ENCODE measurements around the gene RAB40C. TPM values are rescaled to one million over a fixed set of nuclear protein-coding genes. Genes with fewer than 3 reads are reported as not detected.

Gene RAB40C
- polyA plus RNA-seq, 1 donor (not counting 4 experiments of a cell fraction or from before 2014, with no cell fraction given) = 4.0 TPM

DNA sequence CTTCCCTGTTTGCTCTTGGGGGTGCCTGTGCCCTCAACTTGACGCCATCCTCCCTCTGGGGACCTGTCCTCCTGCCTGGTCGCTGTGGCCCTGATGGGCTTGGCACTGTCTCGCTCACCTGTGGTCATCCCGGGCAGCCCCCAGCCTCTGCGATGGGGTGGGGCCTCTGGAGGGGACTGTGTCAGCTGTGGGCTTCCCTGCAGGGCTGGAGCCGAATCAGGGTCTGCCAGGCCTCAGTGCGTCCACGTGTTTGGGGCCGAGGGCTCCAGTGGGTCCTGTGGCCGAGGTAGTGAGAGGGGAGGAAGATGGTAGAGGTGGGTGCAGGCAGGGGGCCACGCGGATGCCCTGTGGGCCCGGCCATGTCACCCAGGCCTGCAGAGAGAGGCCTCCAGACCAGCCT lies 12.1 kb upstream of the RAB40C start:
- H4K20me1 ChIP-seq (ENCODE audit: control insufficient read depth, extremely low read depth, insufficient read depth, low read length) = no peaks in the 10 kb centered on the region
- TF ChIP-seq CTCF (optimal IDR thresholded peaks at IDR 0.05 in 1 of 3, IDR thresholded peaks at IDR 0.05 in 1 of 3, conservative IDR thresholded peaks at IDR 0.05 in 1 of 3; ENCODE audit: extremely low read depth in 1 of 3, insufficient read depth in 2 of 3, low read length in 3 of 3) (no peak), EZH2 (IDR thresholded peaks at IDR 0.05; ENCODE audit: low read length) (no peak)

DNA sequence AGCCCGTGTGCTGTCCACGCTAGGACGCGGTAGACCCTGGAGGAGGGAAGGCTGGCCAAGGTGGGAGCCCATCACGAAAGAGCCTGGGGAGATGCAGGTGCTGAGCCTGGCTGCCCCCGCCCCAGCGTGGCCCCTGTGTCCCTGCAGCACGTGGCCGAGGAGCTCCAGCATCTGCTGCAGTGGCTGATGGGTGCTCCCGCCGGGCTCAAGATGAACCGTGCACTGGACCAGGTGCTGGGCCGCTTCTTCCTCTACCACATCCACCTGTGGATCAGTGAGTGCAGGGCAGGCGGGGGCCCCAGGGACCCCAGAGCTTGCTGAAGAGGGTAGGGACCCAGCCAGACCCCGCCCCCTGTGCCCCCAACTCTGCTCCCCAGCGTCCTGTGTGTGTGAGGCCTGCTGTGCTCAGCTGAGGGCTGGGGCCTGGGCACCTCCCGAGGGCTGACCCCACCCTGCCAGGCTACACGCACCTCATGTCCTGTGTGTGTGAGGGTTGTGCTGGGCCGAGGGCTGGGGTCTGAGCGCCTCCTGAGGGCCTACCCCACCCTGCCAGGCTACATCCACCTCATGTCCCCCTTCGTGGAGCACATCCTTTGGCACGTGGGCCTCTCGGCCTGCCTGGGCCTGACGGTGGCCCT lies 11.5 kb upstream of the RAB40C start:
- no peak overlapping the region for H3K4me3 ChIP-seq (ENCODE audit: control insufficient read depth in 2 of 3, extremely low read depth in 1 of 3, insufficient read depth in 2 of 3, low read depth in 1 of 3, low read length in 3 of 3)
- no peaks in the 10 kb centered on the region for H3K4me1 ChIP-seq (ENCODE audit: control insufficient read depth, extremely low read depth, insufficient read depth, low read length)
- no peak overlapping the region for H3K27ac ChIP-seq (ENCODE audit: control insufficient read depth, insufficient read depth, low read length)
- H2AFZ ChIP-seq (ENCODE audit: control insufficient read depth, low read length) = no peak overlapping the region
- H3K36me3 ChIP-seq (ENCODE audit: control insufficient read depth in 2 of 2, extremely low read depth in 1 of 2, insufficient read depth in 2 of 2, low read length in 2 of 2) = peaks cover 9% of the 10 kb centered on the region in 2 experiments
- DNase-seq (ENCODE audit: low read depth, low spot score) = no peak
- no peak for TF ChIP-seq EZH2 (IDR thresholded peaks at IDR 0.05; ENCODE audit: low read length)
- no peaks in the 10 kb centered on the region for H4K20me1 ChIP-seq (ENCODE audit: control insufficient read depth, extremely low read depth, insufficient read depth, low read length)
- H3K4me2 ChIP-seq (ENCODE audit: control insufficient read depth, extremely low read depth, insufficient read depth, low read depth, low read length) = no peak overlapping the region
- H3K9me3 ChIP-seq (ENCODE audit: control insufficient read depth, low read depth, low read length) = no peaks in the 10 kb centered on the region
- no peaks in the 10 kb centered on the region for H3K9me1 ChIP-seq (ENCODE audit: control insufficient read depth, extremely low read depth, insufficient read depth, low read length)
- no peaks in the 10 kb centered on the region for H3K27me3 ChIP-seq (ENCODE audit: control insufficient read depth, extremely low read depth, insufficient read depth, low read length)
- dilution Hi-C loops (cut with MboI; ENCODE audit: extremely low pct_ligation_motif_present, low sequenced_read_pairs) = no loop called here
- no peak overlapping the region for H3K9ac ChIP-seq (ENCODE audit: control insufficient read depth, extremely low read depth, insufficient read depth, low read length)
- no peak for FAIRE-seq
- no peaks in the 10 kb centered on the region for H3K79me2 ChIP-seq (ENCODE audit: control insufficient read depth, insufficient read depth, low read length)

More for the DNA sequence above, 12.1 kb upstream of the RAB40C start:
- no peaks in the 10 kb centered on the region for H3K9me3 ChIP-seq (ENCODE audit: control insufficient read depth, low read depth, low read length)
- H3K9ac ChIP-seq (ENCODE audit: control insufficient read depth, extremely low read depth, insufficient read depth, low read length) = no peak overlapping the region
- no peak overlapping the region for H3K27ac ChIP-seq (ENCODE audit: control insufficient read depth, insufficient read depth, low read length)
- H3K9me1 ChIP-seq (ENCODE audit: control insufficient read depth, extremely low read depth, insufficient read depth, low read length) = no peaks in the 10 kb centered on the region
- no peak overlapping the region for H3K4me2 ChIP-seq (ENCODE audit: control insufficient read depth, extremely low read depth, insufficient read depth, low read depth, low read length)
- H3K36me3 ChIP-seq (ENCODE audit: control insufficient read depth in 2 of 2, extremely low read depth in 1 of 2, insufficient read depth in 2 of 2, low read length in 2 of 2) = peaks cover 8 to 9% of the 10 kb centered on the region in 2 experiments
- H3K4me3 ChIP-seq (ENCODE audit: control insufficient read depth in 2 of 3, extremely low read depth in 1 of 3, insufficient read depth in 2 of 3, low read depth in 1 of 3, low read length in 3 of 3) = no peak overlapping the region
- H3K27me3 ChIP-seq (ENCODE audit: control insufficient read depth, extremely low read depth, insufficient read depth, low read length) = no peaks in the 10 kb centered on the region
- no peaks in the 10 kb centered on the region for H3K4me1 ChIP-seq (ENCODE audit: control insufficient read depth, extremely low read depth, insufficient read depth, low read length)
- DNase-seq (ENCODE audit: low read depth, low spot score) (no peak), FAIRE-seq (no peak)
- H3K79me2 ChIP-seq (ENCODE audit: control insufficient read depth, insufficient read depth, low read length) = no peaks in the 10 kb centered on the region
- H2AFZ ChIP-seq (ENCODE audit: control insufficient read depth, low read length) = no peak overlapping the region
- dilution Hi-C loops (cut with MboI; ENCODE audit: extremely low pct_ligation_motif_present, low sequenced_read_pairs) = no loop called here

Measured in keratinocyte (primary cell).